ENCODE measurements around the gene PLEKHA5.

Gene PLEKHA5

DNA sequence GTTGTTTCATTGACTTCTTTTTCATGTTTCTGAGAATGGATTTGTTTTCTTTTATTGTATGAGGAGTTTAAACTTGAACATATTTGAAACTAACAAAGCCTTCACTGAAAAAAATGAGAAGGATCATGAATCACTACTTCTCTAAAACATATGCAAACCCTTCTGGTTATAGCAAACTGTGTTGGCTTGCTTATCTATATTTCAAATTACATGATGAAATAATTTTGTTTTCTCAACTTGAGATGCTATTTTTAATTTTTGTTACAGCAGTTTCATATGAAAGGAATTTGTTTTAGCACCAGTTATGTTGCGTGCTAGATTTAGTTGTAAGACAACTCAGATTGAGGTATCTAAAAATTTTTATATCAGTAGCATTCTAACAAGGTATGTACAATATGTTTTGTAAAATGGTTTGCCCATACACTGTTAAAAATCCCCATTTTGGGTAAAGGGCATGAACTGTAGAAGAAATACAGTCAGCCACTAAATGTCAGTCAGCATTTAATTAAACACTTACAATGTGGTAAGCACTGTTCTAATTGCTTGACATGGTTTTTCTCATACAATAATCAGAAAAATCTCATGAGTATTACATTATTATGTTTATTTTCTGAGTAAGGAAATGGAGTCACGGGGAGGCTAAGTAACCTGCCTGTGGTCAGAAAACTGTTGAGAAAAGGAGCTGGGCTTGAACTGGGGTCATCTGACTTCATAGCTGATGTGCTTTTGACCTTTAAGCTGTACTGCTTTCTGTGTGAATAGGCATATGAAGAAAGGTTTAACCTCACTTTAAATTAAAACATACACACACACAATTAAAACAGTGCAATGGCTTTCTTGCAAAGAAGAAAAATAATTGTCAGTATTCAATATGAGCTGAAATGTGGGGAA is 105.7 kb downstream of the PLEKHA5 start:
- DNase-seq = peak; percentile 44
- Histone ChIP-seq H3K36me3 (replicated peaks) (no peaks in the 10 kb centered on the region), H3K27me3 (replicated peaks) (no peaks in the 10 kb centered on the region), H3K27ac (peak overlapping the region; percentile 82), H3K4me3 (ENCODE audit: low read depth, low read length) (no peak overlapping the region)
- in situ Hi-C loops (cut with HindIII; ENCODE audit: low pct_ligation_motif_present, low sequenced_read_pairs) = no loop called here
- TF ChIP-seq, protein P1, sequence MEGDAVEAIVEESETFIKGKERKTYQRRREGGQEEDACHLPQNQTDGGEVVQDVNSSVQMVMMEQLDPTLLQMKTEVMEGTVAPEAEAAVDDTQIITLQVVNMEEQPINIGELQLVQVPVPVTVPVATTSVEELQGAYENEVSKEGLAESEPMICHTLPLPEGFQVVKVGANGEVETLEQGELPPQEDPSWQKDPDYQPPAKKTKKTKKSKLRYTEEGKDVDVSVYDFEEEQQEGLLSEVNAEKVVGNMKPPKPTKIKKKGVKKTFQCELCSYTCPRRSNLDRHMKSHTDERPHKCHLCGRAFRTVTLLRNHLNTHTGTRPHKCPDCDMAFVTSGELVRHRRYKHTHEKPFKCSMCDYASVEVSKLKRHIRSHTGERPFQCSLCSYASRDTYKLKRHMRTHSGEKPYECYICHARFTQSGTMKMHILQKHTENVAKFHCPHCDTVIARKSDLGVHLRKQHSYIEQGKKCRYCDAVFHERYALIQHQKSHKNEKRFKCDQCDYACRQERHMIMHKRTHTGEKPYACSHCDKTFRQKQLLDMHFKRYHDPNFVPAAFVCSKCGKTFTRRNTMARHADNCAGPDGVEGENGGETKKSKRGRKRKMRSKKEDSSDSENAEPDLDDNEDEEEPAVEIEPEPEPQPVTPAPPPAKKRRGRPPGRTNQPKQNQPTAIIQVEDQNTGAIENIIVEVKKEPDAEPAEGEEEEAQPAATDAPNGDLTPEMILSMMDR (IDR thresholded peaks at IDR 0.05; ENCODE audit: low read depth, low read length, missing control alignments) = no peak

DNA sequence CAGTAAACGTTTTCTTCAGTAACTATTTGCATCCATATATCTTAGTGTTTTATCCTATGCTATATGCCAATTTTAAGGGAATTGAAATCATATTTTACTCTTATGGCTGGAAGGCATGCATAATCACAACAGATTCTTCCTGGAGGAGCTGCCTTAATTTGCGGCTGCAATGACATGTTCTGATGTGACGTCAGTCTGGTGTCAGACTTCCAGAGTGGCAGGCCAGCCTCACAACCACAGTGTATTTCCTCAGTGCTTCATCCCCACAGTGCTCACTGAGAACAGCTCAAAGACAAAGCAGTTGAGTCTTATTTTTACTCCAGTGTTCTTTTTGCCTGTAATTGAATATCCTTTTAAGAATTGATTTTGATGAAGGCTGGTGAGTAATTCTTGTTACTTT is 107.1 kb downstream of the PLEKHA5 start:
- no peaks in the 10 kb centered on the region for H3K27me3 ChIP-seq (replicated peaks)
- TF ChIP-seq, protein P1 (IDR thresholded peaks at IDR 0.05; ENCODE audit: low read depth, low read length, missing control alignments) = no peak
- peak overlapping the region; percentile 39 for H3K4me3 ChIP-seq (ENCODE audit: low read depth, low read length)
- H3K36me3 ChIP-seq (replicated peaks) = no peaks in the 10 kb centered on the region
- peak; percentile 92 for DNase-seq
- H3K27ac ChIP-seq = peak overlapping the region; percentile 82
- in situ Hi-C loops (cut with HindIII; ENCODE audit: low pct_ligation_motif_present, low sequenced_read_pairs) = no loop called here

DNA sequence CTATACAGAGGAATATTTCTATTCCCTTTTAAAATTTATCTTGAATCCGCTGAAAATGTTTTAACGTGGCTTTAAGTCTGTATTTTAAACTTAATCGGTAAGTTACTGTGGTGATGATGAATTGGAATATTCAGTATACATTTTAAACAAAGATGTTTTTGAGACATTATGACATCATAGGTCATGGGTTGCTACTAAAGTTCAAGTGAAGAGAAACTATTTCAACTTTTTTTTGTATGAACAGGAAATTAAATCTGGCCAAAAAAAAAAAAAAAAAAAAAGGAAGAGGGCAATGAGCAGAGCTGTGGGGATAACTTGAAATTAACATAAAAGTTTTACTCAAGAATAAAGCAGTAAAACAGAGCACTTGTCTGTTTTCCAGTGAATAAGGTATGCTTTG is 109.0 kb downstream of the PLEKHA5 start:
- H3K4me3 ChIP-seq (ENCODE audit: low read depth, low read length) = peak overlapping the region; percentile 39

DNA sequence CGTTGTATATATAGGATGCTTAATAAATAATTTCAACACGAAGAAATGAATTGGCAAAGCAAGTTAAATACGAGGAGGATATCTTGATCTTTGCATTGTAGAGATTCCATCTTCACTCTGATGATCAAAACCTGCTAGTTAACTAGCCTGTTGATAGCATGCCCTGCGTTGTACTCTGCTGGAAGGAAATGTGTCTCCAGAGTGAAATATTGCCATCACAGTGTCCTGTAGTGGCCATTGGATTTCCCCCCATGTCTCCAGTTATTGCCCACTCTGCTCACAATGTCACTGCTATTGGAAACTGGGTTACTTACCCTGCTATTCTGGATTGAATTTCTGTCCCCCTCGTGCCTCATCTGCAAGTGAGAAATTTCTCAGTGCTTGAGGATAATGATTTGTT is 109.6 kb downstream of the PLEKHA5 start:
- TF ChIP-seq, protein P1 (IDR thresholded peaks at IDR 0.05; ENCODE audit: low read depth, low read length, missing control alignments) = no peak
- no peak overlapping the region for H3K27ac ChIP-seq
- no peaks in the 10 kb centered on the region for H3K27me3 ChIP-seq (replicated peaks)
- DNase-seq = no peak
- H3K36me3 ChIP-seq (replicated peaks) = no peaks in the 10 kb centered on the region
- in situ Hi-C loops (cut with HindIII; ENCODE audit: low pct_ligation_motif_present, low sequenced_read_pairs) = no loop called here
- H3K4me3 ChIP-seq (ENCODE audit: low read depth, low read length) = peak overlapping the region; percentile 39

More for the DNA sequence above, 109.0 kb downstream of the PLEKHA5 start:
- DNase-seq = no peak
- H3K27ac ChIP-seq = no peak overlapping the region
- H3K27me3 ChIP-seq (replicated peaks) = no peaks in the 10 kb centered on the region
- TF ChIP-seq, protein P1 (IDR thresholded peaks at IDR 0.05; ENCODE audit: low read depth, low read length, missing control alignments) = no peak
- H3K36me3 ChIP-seq (replicated peaks) = no peaks in the 10 kb centered on the region
- in situ Hi-C loops (cut with HindIII; ENCODE audit: low pct_ligation_motif_present, low sequenced_read_pairs) = no loop called here

DNA sequence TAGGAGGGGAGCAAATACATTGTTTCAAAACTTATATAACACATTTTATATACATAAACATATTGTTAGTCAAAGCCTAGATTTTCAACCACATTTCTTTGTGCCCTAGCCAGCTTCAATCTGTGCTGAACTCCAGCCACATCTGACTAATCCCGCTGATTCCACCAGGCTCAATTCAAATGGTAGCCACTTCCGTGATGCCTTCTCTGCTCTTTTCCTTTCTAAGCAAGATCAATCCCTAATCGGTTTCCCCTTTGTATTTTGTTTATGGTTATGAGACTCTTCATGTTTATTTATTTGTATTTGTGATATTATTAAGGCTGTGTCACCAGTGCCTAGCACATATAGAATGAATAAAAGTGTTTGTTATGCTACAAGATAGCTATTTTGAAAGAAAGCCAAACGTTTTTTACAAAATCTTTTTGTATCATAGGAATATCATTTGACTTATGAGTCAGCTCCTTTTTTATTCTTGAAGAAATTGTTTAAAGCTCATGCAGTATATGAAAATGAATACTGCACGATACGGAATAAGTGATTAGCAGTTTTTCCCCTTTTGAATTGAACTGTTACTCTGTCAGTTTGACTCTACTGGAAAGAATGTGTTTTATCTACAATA is 110.2 kb downstream of the PLEKHA5 start:
- Histone ChIP-seq H3K27ac (peak overlapping the region; percentile 67), H3K27me3 (replicated peaks) (no peaks in the 10 kb centered on the region), H3K4me3 (ENCODE audit: low read depth, low read length) (peak overlapping the region; percentile 20), H3K36me3 (replicated peaks) (no peaks in the 10 kb centered on the region)
- in situ Hi-C loops (cut with HindIII; ENCODE audit: low pct_ligation_motif_present, low sequenced_read_pairs) = no loop called here
- TF ChIP-seq, protein P1 (IDR thresholded peaks at IDR 0.05; ENCODE audit: low read depth, low read length, missing control alignments) = no peak
- peak; percentile 76 for DNase-seq
